Neural progenitor cell (in vitro differentiated cells): ENCODE measurements around the gene TGFBR3.

Experiments
- EZH2 ChIP-seq: fragments of 200-600 bp; sonication (generic); IDR thresholded peaks from 2 replicates; pipeline ENCODE4 v1.6.1; 2017; ENCODE audit warnings: antibody characterized with exemption, mild to moderate bottlenecking, moderate library complexity
- TF ChIP-seq, protein P1 (sequence below): fragments of 200-600 bp; sonication (generic); IDR thresholded peaks from 2 replicates; pipeline ENCODE4 v1.5.1; 2017; ENCODE audit warnings: antibody characterized with exemption, mild to moderate bottlenecking

DNA sequence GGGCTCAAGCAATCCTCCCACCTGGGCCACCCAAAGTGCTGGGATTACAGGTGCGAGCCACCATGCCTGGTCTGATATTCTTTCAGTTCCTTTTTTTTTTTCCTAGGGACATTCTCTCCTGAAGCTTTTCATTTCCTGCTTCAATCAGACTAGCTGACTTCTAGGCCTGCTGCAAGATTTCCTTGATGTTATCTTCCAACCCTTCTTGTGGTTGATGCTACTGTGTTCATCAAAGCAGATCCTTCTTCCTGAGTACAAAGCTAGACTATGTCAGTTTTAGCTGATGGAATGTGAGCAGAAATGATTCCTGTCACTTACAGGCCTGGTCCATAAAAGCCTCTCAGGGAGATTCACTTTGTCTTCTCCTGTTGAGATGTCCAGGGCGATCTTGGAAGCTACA is 238.9 kb downstream of the TGFBR3 start:
- TF ChIP-seq, protein P1, sequence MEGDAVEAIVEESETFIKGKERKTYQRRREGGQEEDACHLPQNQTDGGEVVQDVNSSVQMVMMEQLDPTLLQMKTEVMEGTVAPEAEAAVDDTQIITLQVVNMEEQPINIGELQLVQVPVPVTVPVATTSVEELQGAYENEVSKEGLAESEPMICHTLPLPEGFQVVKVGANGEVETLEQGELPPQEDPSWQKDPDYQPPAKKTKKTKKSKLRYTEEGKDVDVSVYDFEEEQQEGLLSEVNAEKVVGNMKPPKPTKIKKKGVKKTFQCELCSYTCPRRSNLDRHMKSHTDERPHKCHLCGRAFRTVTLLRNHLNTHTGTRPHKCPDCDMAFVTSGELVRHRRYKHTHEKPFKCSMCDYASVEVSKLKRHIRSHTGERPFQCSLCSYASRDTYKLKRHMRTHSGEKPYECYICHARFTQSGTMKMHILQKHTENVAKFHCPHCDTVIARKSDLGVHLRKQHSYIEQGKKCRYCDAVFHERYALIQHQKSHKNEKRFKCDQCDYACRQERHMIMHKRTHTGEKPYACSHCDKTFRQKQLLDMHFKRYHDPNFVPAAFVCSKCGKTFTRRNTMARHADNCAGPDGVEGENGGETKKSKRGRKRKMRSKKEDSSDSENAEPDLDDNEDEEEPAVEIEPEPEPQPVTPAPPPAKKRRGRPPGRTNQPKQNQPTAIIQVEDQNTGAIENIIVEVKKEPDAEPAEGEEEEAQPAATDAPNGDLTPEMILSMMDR = no peak
- TF ChIP-seq EZH2 = no peak
